Liver (tissue), 9 donors: ENCODE data around the gene CDKN2C. TPM values are rescaled to one million over a fixed set of nuclear protein-coding genes. Genes with fewer than 3 reads are reported as not detected.
A peak's percentile ranks its signal among the peaks of the same experiment; 100 is the strongest.

Experiments
- DNase-seq: peaks from one replicate; pipeline ENCODE4 v3.0.0-alpha.2; 2017; ENCODE audit warnings: low spot score
- H3K27ac ChIP-seq, 2 donors: one replicate each; pipeline ENCODE4 v1.7.0; 2013; ENCODE audit warnings: inconsistent platforms in 2 of 2, low read length in 2 of 2, control low read depth in 1 of 2, low read depth in 1 of 2, mild to moderate bottlenecking in 1 of 2
- H3K27me3 ChIP-seq, 4 donors: one replicate each; pipeline versions ENCODE4 v1.6.1 to v1.7.0; 2013; ENCODE audit warnings: low read length in 3 of 4, inconsistent platforms in 1 of 4, mild to moderate bottlenecking in 1 of 4, moderate library complexity in 1 of 4; ENCODE audit not compliant: control insufficient read depth in 4 of 4, insufficient read depth in 4 of 4
- H3K36me3 ChIP-seq, 4 donors: one replicate each; pipeline versions ENCODE4 v1.6.1 to v1.7.0; 2013; ENCODE audit warnings: low read length in 3 of 4, mild to moderate bottlenecking in 3 of 4, low read depth in 1 of 4, moderate library complexity in 1 of 4; ENCODE audit not compliant: control insufficient read depth in 4 of 4, insufficient read depth in 3 of 4
- H3K4me1 ChIP-seq, 4 donors: one replicate each; pipeline versions ENCODE4 v1.6.1 to v1.7.0; 2013; ENCODE audit warnings: low read length in 3 of 4, mild to moderate bottlenecking in 3 of 4, moderate library complexity in 1 of 4; ENCODE audit not compliant: control insufficient read depth in 4 of 4, insufficient read depth in 4 of 4
- H3K4me3 ChIP-seq, 3 donors: one replicate each; pipeline versions ENCODE4 v1.6.1 to v1.7.0; 2013; ENCODE audit warnings: low read length in 3 of 3, control low read depth in 1 of 3, low read depth in 1 of 3, mild to moderate bottlenecking in 1 of 3
- H3K9ac ChIP-seq, 2 donors: one replicate each; pipeline ENCODE4 v1.7.0; 2013; ENCODE audit warnings: low read length in 2 of 2, mild to moderate bottlenecking in 2 of 2, moderate library complexity in 2 of 2, control low read depth in 1 of 2, low read depth in 1 of 2
- H3K9me3 ChIP-seq, 4 donors: one replicate each; pipeline versions ENCODE4 v1.6.1 to v1.7.0; 2013; ENCODE audit warnings: low read length in 3 of 4; ENCODE audit not compliant: control insufficient read depth in 4 of 4
- ATF3 ChIP-seq: IDR thresholded peaks from 2 replicates; pipeline ENCODE4 v1.6.1; 2016; ENCODE audit warnings: antibody characterized with exemption
- CTCF ChIP-seq: fragments of 150-350 bp; IDR thresholded peaks from 2 replicates; pipeline ENCODE4 v1.5.1; 2017; ENCODE audit warnings: improper control_type of control experiment, low read depth, low read length; ENCODE audit not compliant: missing input control
- EGR1 ChIP-seq, 2 donors: IDR thresholded peaks; 2 replicates each; pipeline ENCODE4 v1.6.1; 2016 to 2018; ENCODE audit warnings: antibody characterized with exemption in 2 of 2, low read depth in 2 of 2
- FOXA1 ChIP-seq: IDR thresholded peaks from 2 replicates; pipeline ENCODE4 v1.6.1; 2016; ENCODE audit warnings: antibody characterized with exemption
- FOXA2 ChIP-seq: IDR thresholded peaks from 2 replicates; pipeline ENCODE4 v1.6.1; 2016; ENCODE audit warnings: antibody characterized with exemption
- GABPA ChIP-seq, 2 donors: IDR thresholded peaks in 1 of 2; conservative IDR thresholded peaks in 1 of 2; 2 replicates each; pipeline ENCODE4 v1.6.1; 2016; ENCODE audit warnings: antibody characterized with exemption in 2 of 2, mild to moderate bottlenecking in 1 of 2, moderate library complexity in 1 of 2
- HNF4A ChIP-seq, 2 donors: conservative IDR thresholded peaks; 2 replicates each; pipeline ENCODE4 v1.6.1; 2016; ENCODE audit warnings: antibody characterized with exemption in 2 of 2, mild to moderate bottlenecking in 2 of 2
- HNF4G ChIP-seq: IDR thresholded peaks from 2 replicates; pipeline ENCODE4 v1.6.1; 2016; ENCODE audit warnings: antibody characterized with exemption
- JUND ChIP-seq, 2 donors: IDR thresholded peaks; 2 replicates each; pipeline ENCODE4 v1.6.1; 2016; ENCODE audit warnings: antibody characterized with exemption in 2 of 2
- MAX ChIP-seq: IDR thresholded peaks from 2 replicates; pipeline ENCODE4 v1.6.1; 2016; ENCODE audit warnings: antibody characterized with exemption
- NR2F2 ChIP-seq: IDR thresholded peaks from 2 replicates; pipeline ENCODE4 v1.6.1; 2016; ENCODE audit warnings: antibody characterized with exemption
- RAD21 ChIP-seq, 2 donors: IDR thresholded peaks; 2 replicates each; pipeline ENCODE4 v1.6.1; 2016; ENCODE audit warnings: antibody characterized with exemption in 2 of 2, mild to moderate bottlenecking in 2 of 2
- REST ChIP-seq: IDR thresholded peaks from 2 replicates; pipeline ENCODE4 v1.6.1; 2016; ENCODE audit warnings: antibody characterized with exemption, mild to moderate bottlenecking
- RXRA ChIP-seq, 2 donors: IDR thresholded peaks; 2 replicates each; pipeline ENCODE4 v1.6.1; 2017 to 2018; ENCODE audit warnings: antibody characterized with exemption in 2 of 2, mild to moderate bottlenecking in 1 of 2
- SP1 ChIP-seq: IDR thresholded peaks from 2 replicates; pipeline ENCODE4 v1.6.1; 2018; ENCODE audit warnings: antibody characterized with exemption, mild to moderate bottlenecking
- TAF1 ChIP-seq: conservative IDR thresholded peaks from 2 replicates; pipeline ENCODE4 v1.6.1; 2016; ENCODE audit warnings: antibody characterized with exemption, mild to moderate bottlenecking
- YY1 ChIP-seq: IDR thresholded peaks from 2 replicates; pipeline ENCODE4 v1.6.1; 2016; ENCODE audit warnings: antibody characterized with exemption, mild to moderate bottlenecking
- ZBTB33 ChIP-seq: IDR thresholded peaks from 2 replicates; pipeline ENCODE4 v1.6.1; 2016; ENCODE audit warnings: antibody characterized with exemption
- WGBS: extraction: QIAGEN DNeasy Blood & Tissue Kit; methylation state at CpG from one replicate; pipeline ENCODE4 v1.1.7; 2013; 5-methylcytosine and 5-hydroxymethylcytosine counted together
- polyA plus RNA-seq, 2 donors: library from polyadenylated mRNA; stranded (reverse) in 1 of 2; unstranded in 1 of 2; fragments of 200-250 nt in 1 of 2; fragments of >200 nt in 1 of 2; fragmentation: Nextera tagmentation in 1 of 2; extraction: Ambion mirVana in 1 of 2; gene quantifications; one replicate each; pipeline versions ENCODE4 v1.2.1 to v1.2.3, GENCODE V29; 2013 to 2015
- total RNA-seq, 2 donors: library from RNA; depleted of rRNA; stranded (reverse); fragments of >200 nt; gene quantifications; one replicate each; pipeline ENCODE4 v1.2.3, GENCODE V29; 2014
- donor health status: healthy.
- donor health status: healthy.
- donor health status: healthy.
- donor health status: healthy.
- donor health status: healthy.

Gene CDKN2C
- total and polyA plus RNA-seq, 4 donors: 1.9 to 27.4 (median 4.2) TPM

- TF ChIP-seq EGR1 (IDR thresholded peaks at IDR 0.05; ENCODE audit: low read depth in 2 of 2) (no peak), HNF4A (conservative IDR thresholded peaks at IDR 0.05) (no peak), YY1 (no peak), RXRA (IDR thresholded peaks at IDR 0.05) (no peak), FOXA2 (no peak), SP1 (no peak), REST (no peak), MAX (no peak), HNF4G (no peak), RAD21 (IDR thresholded peaks at IDR 0.05) (no peak), JUND (IDR thresholded peaks at IDR 0.05) (no peak), ZBTB33 (no peak), GABPA (IDR thresholded peaks at IDR 0.05 in 1 of 2, conservative IDR thresholded peaks at IDR 0.05 in 1 of 2) (no peak), TAF1 (no peak), FOXA1 (no peak), NR2F2 (no peak), ATF3 (no peak), CTCF (no peak)
Observed at GRCh38 chr1:50959303-50959912, 10.6 kb upstream of the CDKN2C start.

More at GRCh38 chr1:50959303-50959912, 10.6 kb upstream of the CDKN2C start:
- Histone ChIP-seq H3K9ac (peak overlapping the region; percentile 77 to 85), H3K4me3 (peak overlapping the region; percentile 94 to 99 (median 97)), H3K4me1 (peaks cover 7 to 13% (median 9%) of the 10 kb centered on the region in 4 donors), H3K27me3 (no peaks in the 10 kb centered on the region), H3K36me3 (no peaks in the 10 kb centered on the region), H3K9me3 (no peaks in the 10 kb centered on the region), H3K27ac (peak overlapping the region; percentile 81 to 87)
- no peak for DNase-seq
- WGBS: under 1% methylated on average over 38 of the region's 38 CpGs
